GM18868 (cell line): Measurements from ENCODE around the gene PHLDB1.

Source experiments
- ATAC-seq: cut with Tn5 transposase; IDR thresholded peaks from one replicate; pipeline ENCODE4 v1.9.1; 2021; ENCODE audit warnings: mild to moderate bottlenecking, moderate library complexity; ENCODE audit not compliant: unreplicated experiment

The PHLDB1 gene

GRCh38 chr11:118638726-118639125 lies 31.3 kb downstream of the PHLDB1 start:
- no peak for ATAC-seq

- ATAC-seq: no peak
Observed at GRCh38 chr11:118639899-118640298, 32.5 kb downstream of the PHLDB1 start.

GRCh38 chr11:118640332-118641154 lies 33.1 kb downstream of the PHLDB1 start:
- no peak for ATAC-seq

GRCh38 chr11:118641397-118642019 lies 34.1 kb downstream of the PHLDB1 start:
- ATAC-seq: no peak

GRCh38 chr11:118643142-118643994 lies 36.0 kb downstream of the PHLDB1 start:
- ATAC-seq: no peak

- ATAC-seq: no peak
Observed at GRCh38 chr11:118643995-118644345, 36.6 kb downstream of the PHLDB1 start.

GRCh38 chr11:118644496-118644895 lies 37.1 kb downstream of the PHLDB1 start:
- no peak for ATAC-seq

- no peak for ATAC-seq
Observed at GRCh38 chr11:118645066-118645715, 37.8 kb downstream of the PHLDB1 start.

- ATAC-seq: no peak
Observed at GRCh38 chr11:118646393-118646792, 39.0 kb downstream of the PHLDB1 start.

- ATAC-seq: no peak
Observed at GRCh38 chr11:118648291-118648690, 40.9 kb downstream of the PHLDB1 start.

GRCh38 chr11:118649941-118650340 lies 42.5 kb downstream of the PHLDB1 start:
- ATAC-seq: no peak

GRCh38 chr11:118650366-118650765 lies 43.0 kb downstream of the PHLDB1 start:
- ATAC-seq: no peak

- no peak for ATAC-seq
Observed at GRCh38 chr11:118651820-118652219, 44.4 kb downstream of the PHLDB1 start.

GRCh38 chr11:118652681-118653181 lies 45.3 kb downstream of the PHLDB1 start:
- no peak for ATAC-seq

- ATAC-seq: no peak
Observed at GRCh38 chr11:118653684-118654390, 46.4 kb downstream of the PHLDB1 start.

GRCh38 chr11:118655486-118656190 lies 48.2 kb downstream of the PHLDB1 start:
- ATAC-seq: no peak

GRCh38 chr11:118656563-118657165 lies 49.2 kb downstream of the PHLDB1 start:
- ATAC-seq: no peak

GRCh38 chr11:118657238-118657637 lies 49.8 kb downstream of the PHLDB1 start:
- no peak for ATAC-seq

- no peak for ATAC-seq
Observed at GRCh38 chr11:118657709-118658428, 50.5 kb downstream of the PHLDB1 start.
